AG09309 (cell line): ENCODE measurements around the gene GOSR2.

Source experiments
- DNase-seq: peaks from one replicate; pipeline ENCODE4 v3.0.0-alpha.2; 2010; ENCODE audit warnings: low read depth
- H3K4me3 ChIP-seq: 2 replicates; pipeline ENCODE4 v1.5.1; 2011; ENCODE audit warnings: mild to moderate bottlenecking, low read depth, low read length, moderate library complexity; ENCODE audit not compliant: control insufficient read depth
- CTCF ChIP-seq: IDR thresholded peaks from 2 replicates; pipeline ENCODE4 v1.5.1; 2011; ENCODE audit warnings: mild to moderate bottlenecking, low read depth, low read length, inconsistent platforms; ENCODE audit not compliant: insufficient read depth, control insufficient read depth; ENCODE audit errors: missing control alignments

GOSR2 gene

GRCh38 chr17:46884552-46884951, 38.4 kb upstream of the GOSR2 start:
- TF ChIP-seq CTCF, result no peak
- no peak for DNase-seq
- no peak overlapping the region for H3K4me3 ChIP-seq

GRCh38 chr17:46885415-46886309, 37.3 kb upstream of the GOSR2 start:
- no peak for TF ChIP-seq CTCF
- no peak for DNase-seq
- no peak overlapping the region for H3K4me3 ChIP-seq

- H3K4me3 ChIP-seq, result no peak overlapping the region
- TF ChIP-seq CTCF, result no peak
- no peak for DNase-seq
These were observed 36.7 kb upstream of the GOSR2 start for GRCh38 chr17:46886310-46886663.

GRCh38 chr17:46887717-46888116, 35.2 kb upstream of the GOSR2 start:
- H3K4me3 ChIP-seq, result no peak overlapping the region
- no peak for DNase-seq
- no peak for TF ChIP-seq CTCF

- no peak for TF ChIP-seq CTCF
- no peak for DNase-seq
These were observed 34.2 kb upstream of the GOSR2 start for GRCh38 chr17:46888727-46889126.

GRCh38 chr17:46889519-46889918, 33.4 kb upstream of the GOSR2 start:
- DNase-seq, result no peak
- H3K4me3 ChIP-seq, result no peak overlapping the region
- no peak for TF ChIP-seq CTCF

More at GRCh38 chr17:46888727-46889126, 34.2 kb upstream of the GOSR2 start:
- H3K4me3 ChIP-seq, result no peak overlapping the region

GRCh38 chr17:46889992-46890564, 32.9 kb upstream of the GOSR2 start:
- H3K4me3 ChIP-seq, result no peak overlapping the region
- no peak for DNase-seq
- no peak for TF ChIP-seq CTCF
